GM21447 (cell line): ENCODE data around the gene GADD45GIP1.
"Not testable (repeated sequence)": the region's sequence is repeated elsewhere in the genome, so short reads cannot be mapped to it uniquely, and the experiment has no call there.

Experiments
- ATAC-seq: cut with Tn5 transposase; IDR thresholded peaks from one replicate; pipeline ENCODE4 v1.9.1; 2021; ENCODE audit not compliant: unreplicated experiment

The GADD45GIP1 gene

DNA sequence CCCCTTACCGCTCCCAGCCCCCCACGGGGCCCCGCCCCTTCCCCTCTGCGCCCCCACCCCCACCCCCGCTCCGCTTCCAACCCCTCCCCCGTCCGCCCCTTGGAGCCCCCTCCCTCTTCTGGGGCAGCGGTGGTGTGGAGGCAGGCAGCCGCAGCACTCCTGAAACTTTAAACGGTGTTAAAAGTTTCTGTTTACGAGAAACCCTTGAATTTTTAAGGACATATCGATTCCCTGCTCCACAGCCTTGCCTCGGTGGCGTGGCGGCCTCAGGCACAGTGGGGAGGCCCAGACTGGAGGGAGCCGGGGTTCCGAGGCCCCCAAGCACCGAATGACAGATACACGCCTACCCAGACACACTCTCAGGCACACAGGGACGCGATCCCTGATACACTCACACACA is 33.4 kb upstream of the GADD45GIP1 start:
- ATAC-seq = no peak

DNA sequence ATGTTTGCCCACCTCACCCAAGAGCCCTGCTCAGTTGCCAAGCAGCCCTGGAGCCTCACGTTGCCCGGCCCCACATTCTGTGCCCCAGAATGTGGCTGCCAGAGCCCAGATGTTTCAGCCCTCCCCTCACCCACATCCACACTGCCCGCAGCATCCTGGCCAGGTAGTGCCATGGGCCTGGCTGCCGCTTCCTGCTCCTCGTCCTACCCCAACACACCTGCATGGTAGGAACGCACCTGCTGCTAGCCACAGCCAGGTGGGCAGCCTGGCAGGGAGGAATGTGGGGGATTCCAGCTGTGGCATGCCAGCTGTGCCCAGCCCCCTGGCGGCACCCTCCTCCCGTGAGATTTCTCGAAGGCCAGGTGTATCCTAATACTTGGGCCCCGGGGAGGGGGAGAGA is 30.8 kb upstream of the GADD45GIP1 start:
- no peak for ATAC-seq

- ATAC-seq = no peak
These were observed 30.2 kb upstream of the GADD45GIP1 start for GRCh38 chr19:12987190-12987589.

DNA sequence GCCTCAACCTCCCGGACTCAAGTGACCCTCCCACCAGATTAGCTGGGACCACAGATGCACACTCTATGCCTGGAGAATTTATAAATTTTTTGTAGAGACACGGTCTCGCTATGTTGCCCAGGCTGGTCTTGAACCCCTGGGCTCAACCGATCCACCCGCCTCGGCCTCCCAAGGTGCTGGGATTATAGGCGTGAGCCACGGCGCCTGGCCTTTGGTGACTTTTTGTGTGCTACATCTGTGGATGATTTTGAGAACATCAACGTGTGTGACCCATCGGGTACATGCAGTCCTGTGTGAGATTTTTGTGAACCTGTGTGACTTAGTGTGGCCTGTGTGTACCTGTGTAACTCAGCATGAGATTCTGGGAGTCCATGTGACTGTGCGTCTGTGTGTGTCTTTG is 29.7 kb upstream of the GADD45GIP1 start:
- ATAC-seq = no peak

DNA sequence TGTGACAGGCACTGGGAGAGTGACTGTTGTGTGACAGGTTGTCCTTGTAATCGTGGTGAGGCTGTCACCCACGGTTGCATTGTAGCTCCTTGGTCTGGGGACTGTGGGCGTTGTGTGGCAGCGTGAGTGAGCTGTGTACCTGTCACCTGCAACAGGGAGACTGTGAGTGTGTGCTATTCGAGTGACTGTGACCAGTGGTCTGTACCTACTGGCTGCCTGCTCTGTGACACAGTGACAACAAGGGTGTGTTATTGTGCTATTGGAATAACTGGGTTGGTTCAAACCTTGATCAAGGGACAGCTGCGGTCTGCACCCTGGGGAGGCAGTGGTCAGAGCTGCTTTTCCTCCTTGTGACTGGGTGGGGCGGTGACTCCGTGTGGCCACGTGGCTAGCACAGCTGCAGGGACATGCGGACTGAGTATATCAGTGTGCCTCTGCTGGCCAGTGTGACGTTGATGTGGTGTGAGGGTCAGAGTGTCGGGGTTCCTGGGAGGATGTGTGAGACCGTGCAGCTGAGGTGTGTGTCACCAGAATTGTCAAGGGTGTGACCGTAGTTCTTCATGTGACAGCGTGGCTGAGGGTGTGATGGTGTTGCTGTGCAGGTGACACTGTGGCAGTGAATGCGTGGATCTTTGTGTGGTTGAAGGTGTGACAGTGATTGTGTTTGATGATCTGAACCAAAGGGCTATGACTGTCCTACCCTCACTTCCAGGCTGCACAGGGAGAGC is 28.2 kb upstream of the GADD45GIP1 start:
- no peak for ATAC-seq

GRCh38 chr19:12984683-12985048 is 27.6 kb upstream of the GADD45GIP1 start:
- no peak for ATAC-seq

- ATAC-seq = no peak
These were observed 27.2 kb upstream of the GADD45GIP1 start for GRCh38 chr19:12984143-12984627.

GRCh38 chr19:12983542-12984142 is 26.6 kb upstream of the GADD45GIP1 start:
- ATAC-seq = no peak

DNA sequence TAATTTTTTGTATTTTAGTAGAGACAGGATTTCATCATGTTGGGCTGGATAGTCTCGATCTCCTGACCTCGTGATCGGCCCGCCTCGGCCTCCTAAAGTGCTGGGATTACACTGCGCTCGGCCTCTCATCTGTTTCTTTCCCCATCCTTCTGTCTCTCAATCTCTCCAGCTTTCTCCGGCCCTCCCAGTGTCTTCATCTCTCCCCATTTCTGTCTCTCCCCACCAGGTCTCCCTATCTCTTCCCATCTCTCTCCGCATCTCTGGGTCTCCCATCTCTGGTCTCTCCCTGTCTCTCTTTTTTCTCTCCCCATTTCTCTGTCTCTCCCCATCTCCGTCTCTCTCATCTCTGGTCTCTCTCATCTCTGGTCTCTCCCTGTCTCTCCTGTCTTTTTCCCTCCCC is 26.1 kb upstream of the GADD45GIP1 start:
- no peak for ATAC-seq

DNA sequence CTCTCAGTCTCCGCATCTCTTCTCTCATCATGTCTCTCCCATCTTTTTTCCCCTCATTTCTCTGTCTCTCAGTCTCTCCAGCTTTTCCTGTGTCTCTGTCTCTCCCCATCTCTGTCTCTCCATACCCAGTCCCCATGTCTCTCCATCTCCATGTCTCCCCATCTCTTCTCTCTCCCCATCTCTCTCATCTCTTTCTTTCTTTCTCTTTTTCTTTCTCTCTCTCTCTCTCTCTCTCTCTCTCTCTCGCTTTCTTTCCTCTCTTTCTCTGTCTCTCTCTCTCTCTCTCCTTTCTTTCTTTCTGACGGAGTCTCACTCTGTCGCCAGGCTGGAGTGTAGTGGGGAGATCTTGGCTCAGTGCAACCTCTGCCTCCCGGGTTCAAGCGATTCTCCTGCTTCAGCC is 25.6 kb upstream of the GADD45GIP1 start:
- ATAC-seq = no peak

GRCh38 chr19:12979974-12980373 is 23.0 kb upstream of the GADD45GIP1 start:
- no peak for ATAC-seq

- not testable (repeated sequence) for ATAC-seq
These were observed 19.1 kb upstream of the GADD45GIP1 start for GRCh38 chr19:12976109-12976508.

DNA sequence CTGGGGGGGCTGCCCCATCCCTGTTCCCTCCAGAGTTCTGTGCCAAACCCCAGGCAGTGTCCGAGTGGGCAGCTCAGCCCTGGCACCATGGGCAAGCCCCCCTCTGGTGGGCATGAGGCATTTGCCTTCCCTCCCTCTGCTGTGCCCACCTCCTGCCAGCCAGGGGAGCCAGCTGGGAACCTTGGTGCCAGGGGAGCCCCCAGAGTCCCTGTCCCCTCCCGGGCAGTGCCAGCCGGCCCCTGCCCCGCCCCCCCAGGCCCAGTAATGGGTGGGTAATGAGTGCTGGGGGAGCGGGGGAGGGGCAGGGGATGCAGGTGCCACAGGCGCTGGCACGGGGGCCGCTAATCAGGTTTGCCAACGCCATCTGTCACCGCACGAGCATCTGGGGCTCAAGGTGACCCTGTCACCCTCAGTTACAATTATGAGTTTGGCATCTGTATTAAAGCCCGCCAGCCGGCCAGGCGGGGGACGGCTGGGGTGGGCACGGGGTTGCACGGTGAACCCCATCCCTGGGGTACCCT is 18.3 kb upstream of the GADD45GIP1 start:
- ATAC-seq = no peak

DNA sequence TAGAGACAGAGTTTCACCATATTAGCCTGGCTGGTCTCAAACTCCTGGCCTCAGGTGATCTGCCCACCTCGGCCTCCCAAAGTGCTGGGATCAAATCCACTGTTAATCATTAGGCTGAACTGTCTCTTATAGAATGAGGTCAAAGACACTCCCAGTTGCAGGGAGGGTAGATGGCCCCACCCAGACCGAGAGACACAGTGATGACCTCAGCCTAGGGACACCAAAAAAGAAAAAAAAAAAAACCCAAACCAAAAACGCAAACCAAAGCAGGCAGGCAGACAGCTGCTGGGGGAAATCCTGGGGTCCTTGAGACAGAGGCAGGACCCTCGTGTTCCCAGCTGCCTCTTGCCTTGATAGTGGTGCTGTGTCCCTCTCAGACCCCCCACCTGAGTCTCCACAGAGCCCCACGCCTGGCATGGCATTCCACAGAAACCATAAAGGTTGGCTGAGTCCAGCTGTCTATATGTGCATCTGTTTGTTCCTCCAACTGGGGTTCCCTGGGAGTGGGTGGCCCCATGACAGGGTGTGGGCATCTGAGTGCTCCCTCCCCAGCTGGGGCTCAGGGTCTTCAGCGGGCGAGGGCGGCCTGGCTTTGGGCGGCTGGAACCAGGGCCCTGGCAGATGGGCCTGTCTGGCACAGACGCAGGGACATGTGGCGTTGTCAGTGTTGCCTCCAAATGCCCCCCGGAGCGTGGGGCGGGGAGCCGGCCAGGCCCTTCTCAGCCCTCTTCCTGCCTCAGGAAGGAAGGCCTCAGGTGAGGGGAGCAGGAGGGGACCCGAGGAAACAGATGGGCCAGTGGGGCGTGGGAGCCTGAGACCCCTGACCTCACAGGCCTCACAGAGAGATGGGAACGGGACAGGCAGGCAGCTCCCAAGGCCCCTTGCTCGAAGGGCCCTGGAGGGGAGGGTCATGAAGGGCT is 17.5 kb upstream of the GADD45GIP1 start:
- ATAC-seq = no peak

DNA sequence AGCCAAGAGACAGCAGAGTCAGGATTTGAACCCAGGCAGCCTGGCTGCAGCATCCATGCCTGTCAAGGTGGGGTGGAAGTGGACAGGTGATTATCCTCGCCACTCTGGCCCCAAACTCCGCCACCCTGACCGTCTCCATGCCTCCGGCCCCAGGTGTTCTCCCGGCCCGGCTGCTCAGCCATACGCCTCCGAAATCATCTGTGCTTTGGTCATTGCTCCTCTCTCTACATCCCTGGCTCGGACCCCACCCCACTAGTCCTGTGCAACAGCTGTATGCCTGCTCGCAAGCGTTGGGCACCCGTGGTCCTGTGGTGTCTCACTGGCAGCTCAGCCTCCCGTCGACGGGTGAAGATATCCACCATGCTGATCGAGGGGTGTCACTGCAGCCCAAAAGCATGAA is 16.2 kb upstream of the GADD45GIP1 start:
- no peak for ATAC-seq

- ATAC-seq = no peak
These were observed 13.2 kb upstream of the GADD45GIP1 start for GRCh38 chr19:12970070-12970820.

GRCh38 chr19:12969292-12969988 is 12.4 kb upstream of the GADD45GIP1 start, which contains the start of gene DAND5:
Gene DAND5 (plus strand): TSS chr19:12969576. CDS start chr19:12969661, 85 bp downstream.
- no peak for ATAC-seq

DNA sequence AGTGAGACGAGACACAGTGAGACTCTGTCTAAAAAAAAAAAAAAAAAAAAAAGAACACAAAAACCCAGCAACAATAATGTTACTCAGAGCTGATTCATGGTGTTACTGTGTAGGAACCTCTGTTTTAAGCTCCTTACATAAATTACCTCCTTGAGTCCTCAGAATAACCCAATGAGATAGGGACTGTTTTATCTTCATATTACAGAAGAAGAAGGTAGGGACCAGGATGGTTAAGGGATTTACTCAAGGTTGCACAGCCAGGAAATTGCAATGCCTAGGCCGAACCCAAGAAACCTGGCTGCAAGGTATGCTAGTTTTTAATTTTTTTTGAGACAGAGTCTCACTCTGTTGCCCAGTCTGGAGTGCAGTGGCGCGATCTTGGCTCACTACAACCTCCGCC is 10.9 kb upstream of the GADD45GIP1 start:
- no peak for ATAC-seq

DNA sequence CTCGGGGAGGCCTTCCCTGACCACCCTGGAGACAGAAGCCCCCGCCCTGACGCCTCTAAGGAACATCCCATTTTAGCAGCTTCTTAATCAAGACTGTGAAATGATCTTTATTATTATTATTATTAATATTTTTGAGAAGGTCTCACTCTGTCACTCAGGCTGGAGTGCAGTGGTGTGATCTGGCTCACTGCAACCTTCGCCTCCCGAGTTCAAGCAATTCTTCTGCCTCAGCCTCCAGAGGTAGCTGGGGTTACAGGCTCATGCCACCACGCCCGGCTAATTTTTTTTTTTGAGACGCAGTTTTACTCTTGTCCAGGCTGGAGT is 8.8 kb upstream of the GADD45GIP1 start:
- no peak for ATAC-seq
